Measurements from ENCODE around the gene RRP15.

Gene RRP15, protein sequence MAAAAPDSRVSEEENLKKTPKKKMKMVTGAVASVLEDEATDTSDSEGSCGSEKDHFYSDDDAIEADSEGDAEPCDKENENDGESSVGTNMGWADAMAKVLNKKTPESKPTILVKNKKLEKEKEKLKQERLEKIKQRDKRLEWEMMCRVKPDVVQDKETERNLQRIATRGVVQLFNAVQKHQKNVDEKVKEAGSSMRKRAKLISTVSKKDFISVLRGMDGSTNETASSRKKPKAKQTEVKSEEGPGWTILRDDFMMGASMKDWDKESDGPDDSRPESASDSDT

DNA sequence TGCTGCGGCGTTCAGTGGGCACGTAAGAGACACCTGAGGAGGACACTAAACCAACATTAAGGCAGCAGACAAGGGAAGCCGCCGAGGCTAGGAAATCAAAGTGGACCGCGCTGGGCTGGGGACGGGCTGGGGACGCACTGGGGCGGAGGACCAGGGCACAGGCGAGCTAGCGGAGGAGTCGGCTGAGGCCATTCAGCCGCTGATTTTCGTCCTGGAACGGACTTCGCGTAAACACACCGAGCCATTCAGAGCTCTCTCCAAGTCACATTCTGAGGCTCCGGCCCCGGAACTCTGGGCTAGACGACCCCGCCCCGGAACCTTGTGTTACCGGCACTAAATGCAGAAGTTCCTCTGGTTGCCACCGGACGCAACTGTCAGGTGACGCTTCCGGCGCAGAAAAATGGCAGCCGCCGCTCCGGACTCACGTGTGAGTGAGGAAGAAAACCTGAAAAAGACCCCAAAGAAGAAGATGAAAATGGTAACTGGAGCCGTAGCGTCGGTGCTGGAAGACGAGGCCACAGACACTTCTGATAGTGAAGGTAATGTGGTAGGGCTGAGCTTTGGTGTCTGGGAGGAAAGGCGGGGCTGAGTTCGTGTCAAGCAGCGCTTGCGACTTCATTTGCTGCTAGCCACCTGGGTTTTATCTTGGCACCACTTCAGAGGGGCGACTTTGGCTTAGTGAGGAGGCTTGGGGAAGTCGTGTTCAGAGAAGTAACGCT, at the start of gene RRP15:
Gene RRP15, plus strand, starts transcription at position 377 of the 719 bp plus-strand sequence. Its CDS starts 24 bp downstream, at position 401.
- peak; percentile 80 for DNase-seq (ENCODE audit: low read depth)

DNA sequence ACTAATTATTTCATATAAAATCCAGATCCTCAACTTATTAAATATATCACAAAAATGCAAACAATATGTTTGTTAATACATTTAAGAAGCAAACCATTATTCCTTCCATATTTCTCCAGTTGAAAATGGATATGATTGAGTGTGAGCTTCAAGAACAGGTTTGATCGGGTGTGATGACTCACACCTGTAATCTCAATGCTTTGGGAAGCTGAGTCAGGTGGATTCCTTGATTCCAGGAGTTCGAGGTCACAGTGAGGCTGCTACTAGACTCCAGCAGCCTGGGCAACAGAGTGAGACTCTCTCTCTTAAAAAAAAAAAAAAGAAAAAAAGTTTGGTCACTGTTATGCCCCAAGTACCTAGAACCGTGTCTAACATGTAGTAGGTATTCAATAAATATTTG, 42.9 kb upstream of the RRP15 start:
- no peak for DNase-seq (ENCODE audit: low read depth)

DNA sequence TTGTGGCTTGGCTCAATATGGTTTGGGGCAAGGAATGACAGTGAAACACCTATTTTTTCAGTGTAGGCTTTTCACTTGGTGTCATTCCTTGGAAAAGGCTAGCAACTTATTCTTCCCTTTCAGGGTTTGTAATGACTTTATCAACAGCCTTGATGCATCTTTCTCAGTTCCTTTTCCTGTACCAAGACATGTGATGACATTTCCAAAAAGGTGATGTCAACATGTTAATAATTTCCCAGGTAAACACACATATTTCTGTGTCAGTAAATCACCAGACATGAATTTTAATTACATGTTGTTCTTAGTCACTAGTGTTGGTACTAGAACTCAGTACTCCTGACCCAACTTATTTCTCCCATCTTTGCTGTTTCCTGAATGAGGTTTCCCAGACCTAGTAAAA, 37.8 kb upstream of the RRP15 start:
- DNase-seq (ENCODE audit: low read depth), result no peak

DNA sequence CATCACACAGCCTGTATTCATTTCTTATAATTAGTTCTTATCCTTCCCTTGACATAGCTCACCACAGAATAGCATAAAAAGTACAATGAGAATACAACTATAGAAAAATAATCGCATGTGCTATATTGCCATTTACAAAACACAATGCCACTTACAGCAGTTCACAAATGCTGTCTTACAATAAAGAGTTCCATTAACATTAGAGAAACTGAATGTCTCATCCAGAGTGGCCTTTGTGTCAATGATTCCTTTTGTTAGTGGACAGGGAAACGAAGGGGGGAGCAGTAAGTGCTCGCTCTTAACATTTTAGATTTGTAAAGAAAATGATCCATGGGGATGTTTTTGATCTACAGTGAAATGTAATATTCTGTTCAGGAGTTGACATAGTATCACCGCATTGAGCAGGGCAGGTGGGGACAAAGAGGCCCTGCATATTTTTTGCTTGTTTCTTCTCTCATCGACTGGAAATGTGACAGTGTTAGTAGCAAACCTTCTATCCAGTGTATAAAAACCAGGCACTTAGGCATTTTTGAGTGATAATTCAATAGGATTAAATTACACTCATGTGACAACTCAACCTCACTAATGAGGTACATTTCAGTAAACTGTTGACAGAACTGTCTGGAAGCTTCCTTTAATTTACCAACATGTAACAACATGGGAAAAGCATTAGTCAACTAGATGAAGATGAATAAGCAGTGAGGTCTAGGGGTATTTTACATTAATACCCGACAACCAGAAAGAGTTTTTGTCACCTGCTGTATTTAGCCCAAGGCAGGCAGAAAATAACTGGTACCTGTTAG, 35.6 kb upstream of the RRP15 start:
- no peak for DNase-seq (ENCODE audit: low read depth)

DNA sequence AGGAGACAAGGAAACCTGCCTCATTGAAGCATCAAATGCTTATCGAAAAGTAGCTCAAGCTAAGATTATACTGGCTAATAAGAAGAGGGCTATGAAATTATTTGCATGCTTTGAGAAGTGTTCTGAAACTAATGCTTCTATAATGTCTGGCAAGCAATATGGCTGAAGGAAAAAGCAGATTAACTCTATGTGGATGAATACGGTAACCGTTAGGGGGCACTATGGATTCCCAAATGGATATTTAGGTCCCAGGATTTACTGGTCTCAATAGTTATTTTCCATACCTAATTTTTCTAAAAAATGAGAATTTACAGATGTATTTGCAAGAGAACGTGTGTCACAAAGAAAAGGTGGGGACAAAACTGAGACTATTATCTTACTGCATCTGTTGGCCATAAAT, 34.6 kb upstream of the RRP15 start:
- no peak for DNase-seq (ENCODE audit: low read depth)

DNA sequence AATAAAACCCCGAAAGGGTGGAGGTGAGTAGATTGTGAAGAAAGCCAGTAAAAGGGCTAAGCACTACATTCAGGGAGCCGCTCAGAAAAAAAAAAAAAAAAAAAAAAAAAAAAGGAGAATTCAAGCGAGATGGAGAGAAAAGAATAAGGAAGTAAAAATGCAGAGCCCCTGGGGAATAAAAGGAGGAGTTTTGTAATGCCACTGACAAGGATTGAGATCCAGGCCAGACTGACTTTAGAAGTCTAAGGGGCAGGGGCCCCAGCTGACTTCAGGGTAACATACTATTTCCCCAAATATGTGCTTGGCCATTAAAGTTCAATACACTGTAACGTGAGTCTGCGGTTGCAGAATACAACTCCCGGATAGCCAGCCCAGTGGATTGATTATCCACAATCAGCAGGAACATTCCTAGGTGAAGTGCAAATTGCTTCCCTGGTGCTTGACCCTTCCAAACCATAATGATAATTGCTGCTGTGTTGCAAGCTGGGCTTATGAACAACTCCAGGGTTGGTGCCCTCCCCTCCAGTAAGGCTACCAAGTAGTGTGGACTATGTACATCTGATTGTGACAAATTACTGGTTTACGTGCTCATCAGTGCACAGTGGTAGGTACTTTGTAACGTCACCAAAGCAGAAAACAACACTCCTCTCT, 30.7 kb upstream of the RRP15 start:
- DNase-seq (ENCODE audit: low read depth), result no peak

DNA sequence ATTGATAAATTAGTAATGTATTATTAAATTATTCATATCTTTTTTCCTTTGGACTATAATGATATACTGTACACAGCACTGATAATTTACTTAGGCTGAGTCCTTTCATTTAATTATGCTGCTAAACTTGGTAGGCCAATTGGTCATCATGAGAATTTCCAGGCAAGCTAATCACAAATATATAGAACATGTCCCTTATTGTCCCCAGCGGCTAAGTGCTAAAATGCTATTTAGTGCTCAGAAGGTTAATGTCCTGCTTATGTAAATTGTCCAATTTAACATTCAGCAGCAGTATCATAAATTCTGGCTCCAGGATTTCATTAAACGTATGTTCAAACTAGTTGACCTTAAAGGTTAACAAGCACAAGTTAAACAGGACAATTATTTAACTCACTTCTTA, 30.0 kb upstream of the RRP15 start:
- no peak for DNase-seq (ENCODE audit: low read depth)

DNA sequence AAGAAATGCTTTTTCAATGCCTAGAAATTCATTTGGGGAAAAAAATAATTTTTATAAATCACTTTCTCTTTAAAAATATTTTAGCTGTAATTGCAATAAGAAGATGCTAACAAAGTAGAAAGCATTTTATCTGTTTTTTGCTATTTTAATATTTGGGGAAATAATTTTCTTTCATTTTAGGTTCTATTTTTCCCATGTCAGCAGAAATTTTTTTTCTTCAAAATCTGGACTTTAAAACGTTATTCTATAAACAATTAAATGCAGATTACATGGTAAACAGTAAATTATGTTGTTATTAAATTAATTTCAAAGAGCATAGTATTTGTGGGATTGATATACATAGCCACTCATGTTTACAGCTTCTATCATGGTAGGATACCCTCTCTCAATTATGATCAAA, 27.7 kb upstream of the RRP15 start:
- DNase-seq (ENCODE audit: low read depth), result no peak

DNA sequence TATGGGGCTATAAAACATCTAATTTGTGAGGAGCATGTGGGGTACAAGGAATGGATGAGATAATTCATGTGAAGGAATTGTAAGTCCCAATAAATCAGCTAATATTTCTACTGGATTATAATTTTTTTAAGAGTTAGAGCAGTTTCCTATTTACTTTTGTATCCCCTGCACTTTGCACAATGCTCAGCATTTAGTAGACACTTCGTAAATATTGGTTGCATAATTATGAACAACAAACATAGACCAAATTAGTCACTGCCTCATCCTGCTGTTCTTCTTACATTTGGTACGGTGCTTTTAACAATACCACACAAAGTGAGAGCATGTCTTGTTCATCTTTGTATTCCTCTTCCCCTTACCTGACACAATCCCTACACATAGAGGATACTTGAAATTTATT, 27.1 kb upstream of the RRP15 start:
- no peak for DNase-seq (ENCODE audit: low read depth)

DNA sequence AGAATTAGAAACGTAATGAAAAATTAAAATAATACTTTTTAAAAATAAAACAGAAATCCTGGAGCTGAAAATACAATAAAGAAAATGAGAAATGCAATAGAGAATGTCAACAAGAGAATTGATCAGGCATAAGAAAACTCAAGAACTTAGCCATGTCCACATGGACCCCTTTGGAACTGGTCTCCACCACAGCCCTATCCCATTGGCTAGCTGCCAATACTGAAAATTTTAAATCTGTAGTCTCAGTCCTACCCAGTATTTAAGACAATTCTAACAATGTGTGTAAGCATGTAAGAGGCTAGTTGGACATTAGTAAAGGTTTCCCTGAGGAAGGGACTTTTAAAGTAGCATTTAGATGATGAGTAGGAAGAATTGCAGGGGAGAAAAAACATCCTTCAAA, 25.8 kb upstream of the RRP15 start:
- no peak for DNase-seq (ENCODE audit: low read depth)

DNA sequence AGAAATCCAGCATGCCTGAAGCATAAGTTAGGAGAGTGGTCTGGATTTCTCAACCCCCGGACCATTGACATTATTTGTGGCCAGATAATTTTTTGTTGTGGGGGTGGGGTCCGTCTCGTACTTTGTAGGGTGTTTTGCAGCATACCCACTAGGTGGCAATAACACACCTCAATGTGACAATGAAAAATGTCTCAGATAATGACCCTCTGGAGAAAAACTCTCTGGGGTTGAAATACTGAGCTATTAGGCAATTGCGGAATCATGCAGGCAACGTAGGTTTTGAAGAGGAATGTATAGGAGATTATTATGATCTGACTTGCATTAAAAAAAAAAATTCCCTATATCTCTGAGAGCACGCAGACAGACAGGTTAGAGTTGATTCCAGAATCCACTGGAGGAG, 25.3 kb upstream of the RRP15 start:
- no peak for DNase-seq (ENCODE audit: low read depth)

DNA sequence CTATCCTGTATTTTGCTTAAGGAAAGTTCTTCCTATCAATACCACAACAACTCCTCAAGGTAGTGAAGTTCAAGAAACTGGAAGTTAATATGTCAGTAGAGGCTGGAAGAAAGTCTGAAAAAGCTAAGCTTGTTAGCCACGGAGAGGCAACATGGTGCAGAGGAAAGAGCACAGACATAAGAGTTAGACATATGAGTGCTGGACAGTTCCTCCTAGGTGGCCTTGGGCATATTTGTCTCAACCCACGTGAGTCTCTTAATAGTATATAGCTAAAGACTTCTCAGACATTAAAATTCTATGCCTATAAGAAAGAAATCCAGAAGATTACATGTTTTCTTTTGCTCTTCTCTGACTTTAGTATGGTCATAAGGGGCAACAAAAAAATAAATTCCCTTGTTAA, 22.8 kb upstream of the RRP15 start:
- DNase-seq (ENCODE audit: low read depth), result no peak

DNA sequence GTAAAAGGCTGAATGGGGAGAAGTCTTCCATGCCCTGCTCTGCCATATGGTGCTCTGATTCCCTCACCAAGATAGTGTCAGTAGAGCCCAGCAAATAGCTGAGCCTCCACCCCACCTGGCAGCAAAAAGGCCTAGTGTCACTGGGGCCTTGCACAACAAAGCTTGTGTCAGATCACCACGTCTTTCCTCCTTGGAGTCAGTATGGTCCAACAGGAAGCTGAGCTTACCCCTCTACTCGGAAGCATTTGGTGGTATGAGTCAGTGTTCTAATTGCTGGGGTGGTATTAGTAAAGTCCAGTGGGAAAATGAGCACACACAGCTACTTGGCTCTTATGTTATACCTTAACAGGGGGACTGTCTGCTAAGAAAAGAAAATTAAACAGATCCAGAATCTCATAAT, 18.7 kb upstream of the RRP15 start:
- no peak for DNase-seq (ENCODE audit: low read depth)

DNA sequence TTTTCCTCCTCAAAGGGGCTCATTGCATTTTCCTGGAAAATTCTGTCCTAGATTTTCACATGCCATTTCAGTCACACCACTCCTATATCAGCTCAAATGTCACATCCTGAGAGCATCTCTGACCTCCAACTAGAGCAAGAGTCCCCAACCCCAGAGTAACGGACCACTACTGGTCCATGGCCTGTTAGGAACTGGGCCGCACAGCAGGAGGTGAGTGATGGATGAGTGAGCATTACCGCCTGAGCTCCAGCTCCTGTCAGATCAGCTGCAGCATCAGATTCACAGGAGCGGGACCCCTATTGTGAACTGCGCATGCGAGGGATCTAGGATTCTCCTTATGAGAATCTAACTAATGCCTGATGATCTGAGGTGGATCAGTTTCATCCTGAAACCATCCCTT, 12.7 kb upstream of the RRP15 start:
- no peak for DNase-seq (ENCODE audit: low read depth)

DNA sequence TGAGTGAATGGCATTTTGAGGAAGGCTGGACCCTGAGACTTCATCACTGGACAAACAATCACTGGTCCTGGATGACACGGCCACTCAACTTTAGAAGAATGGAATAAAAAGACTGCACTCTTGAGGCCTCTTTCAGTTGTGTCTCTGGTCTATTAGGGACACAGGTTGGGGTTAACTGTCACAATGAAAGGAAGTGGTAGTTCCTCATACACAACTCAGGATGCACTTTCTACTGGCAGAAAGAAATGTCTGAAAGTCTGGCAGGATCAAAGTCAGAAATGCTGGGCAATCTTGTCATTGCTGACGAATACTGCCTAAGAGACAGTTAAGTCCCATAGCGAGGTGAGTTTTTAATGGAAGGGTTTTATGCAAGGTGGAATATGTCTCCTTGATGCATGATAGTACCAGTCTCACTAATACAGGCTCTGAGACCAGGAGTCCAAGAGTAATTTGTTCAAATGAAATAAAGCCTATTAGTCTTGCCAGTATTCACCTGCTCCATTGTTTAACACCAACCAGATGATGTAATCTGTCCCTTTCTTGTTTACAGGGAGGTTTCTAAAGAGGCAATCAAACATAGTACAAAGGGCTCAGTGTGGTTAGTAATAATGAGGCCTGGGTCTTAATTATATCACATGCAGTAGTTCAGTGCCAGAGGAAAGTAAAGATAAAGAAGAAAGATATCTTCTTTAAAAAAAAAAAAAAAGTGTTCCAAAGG, 11.2 kb upstream of the RRP15 start:
- DNase-seq (ENCODE audit: low read depth), result no peak

DNA sequence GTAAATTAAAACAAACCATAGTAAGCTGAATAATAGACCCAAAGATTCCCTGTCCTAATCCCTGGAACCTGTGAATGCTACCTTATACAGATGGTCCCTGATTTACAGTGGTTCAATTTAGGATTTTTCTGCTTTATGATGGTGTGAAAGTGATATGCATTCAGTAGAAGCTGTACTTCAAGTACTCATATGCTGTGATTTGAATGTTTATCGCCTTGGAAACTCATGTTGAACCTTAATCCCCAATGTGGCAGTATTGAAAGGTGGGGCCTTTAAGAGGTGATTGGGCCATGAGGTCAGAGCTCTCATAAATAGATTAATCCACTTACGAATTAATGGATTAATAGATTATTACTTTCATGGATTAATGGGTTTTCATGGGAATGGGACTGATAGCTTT, 10.6 kb upstream of the RRP15 start:
- DNase-seq (ENCODE audit: low read depth), result no peak

DNA sequence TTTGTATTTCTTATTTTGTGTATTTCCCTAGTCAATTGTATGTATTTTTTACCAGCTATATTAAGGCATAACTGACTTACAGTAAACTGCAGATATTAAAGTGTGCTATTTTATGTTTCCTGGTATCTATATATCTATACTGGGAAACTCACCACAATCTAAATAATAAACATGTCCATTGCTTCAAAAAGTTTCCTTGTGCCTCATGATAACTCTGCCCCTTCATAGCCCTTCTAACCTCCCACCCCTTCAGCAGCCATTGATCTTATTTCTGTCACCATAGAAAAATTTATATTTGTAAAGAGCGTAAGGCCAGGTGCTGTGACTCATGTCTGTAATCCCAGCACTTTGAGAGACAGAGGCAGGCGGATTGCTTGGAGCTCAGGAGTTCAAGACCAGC, 9.3 kb upstream of the RRP15 start:
- no peak for DNase-seq (ENCODE audit: low read depth)

DNA sequence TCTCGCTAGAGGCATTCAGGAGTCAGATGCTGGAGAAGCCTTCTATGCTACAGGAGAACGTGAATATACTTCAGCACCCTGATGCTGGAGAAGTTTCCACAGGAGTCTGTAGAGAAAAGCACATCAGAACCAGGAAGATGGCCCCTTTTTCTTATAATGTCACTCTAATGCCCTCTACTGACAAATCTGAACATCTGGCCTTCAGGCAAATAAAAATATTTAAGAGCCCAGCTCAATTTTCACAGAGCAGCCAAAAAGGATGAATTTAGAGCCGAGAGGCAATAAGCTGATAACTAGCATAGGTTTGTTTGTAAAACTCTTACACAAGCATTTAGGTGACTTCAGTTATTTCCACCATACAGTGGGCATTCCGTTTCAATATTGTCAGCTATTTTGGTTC, 3.8 kb upstream of the RRP15 start:
- DNase-seq (ENCODE audit: low read depth), result no peak

DNA sequence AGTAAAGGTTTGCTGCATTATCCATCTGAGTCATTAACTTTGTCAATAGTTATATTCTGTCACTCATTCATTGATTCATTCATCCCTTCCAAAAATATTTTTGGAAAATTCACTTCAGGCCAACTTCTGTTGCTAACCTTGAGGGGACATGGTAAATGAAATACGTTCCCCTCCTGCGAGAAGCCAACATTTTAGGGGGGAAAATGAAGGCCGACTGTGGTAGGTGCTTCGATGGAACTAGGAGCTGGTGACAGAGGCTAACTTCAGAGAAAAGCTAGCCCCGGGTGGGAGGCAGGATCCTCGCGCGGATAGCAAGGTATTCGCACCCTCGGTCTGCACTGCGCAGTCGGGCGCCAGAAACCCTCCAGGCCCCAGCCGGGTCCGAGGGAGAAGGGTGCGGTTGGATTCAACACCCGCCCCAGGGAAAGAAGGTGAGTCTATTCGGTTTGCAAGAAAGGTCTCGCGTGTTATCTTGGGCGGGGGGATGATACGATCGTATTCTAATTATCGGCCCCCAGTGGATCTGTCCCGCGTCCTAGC, 646 bp upstream of the RRP15 start:
- peak; percentile 1 for DNase-seq (ENCODE audit: low read depth)

DNA sequence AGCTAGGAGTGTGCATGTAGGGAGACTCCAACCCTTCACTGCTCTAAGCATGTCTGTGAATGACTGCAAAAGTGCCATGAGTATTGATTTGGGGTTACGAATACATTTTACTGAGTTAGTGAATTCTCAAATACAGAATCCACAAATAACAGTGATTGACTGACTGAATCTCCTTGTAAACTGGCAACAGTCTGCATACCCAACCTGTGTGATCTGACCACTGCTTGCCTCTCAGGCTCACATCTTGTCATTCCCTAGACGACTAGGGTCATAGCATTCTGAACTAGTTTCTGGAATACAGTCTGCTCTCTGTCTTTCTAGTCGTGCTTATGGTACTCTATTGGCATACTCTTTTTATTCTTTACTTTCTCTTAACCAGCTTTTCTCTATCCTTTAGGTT, 7.4 kb downstream of the RRP15 start:
- no peak for DNase-seq (ENCODE audit: low read depth)

DNA sequence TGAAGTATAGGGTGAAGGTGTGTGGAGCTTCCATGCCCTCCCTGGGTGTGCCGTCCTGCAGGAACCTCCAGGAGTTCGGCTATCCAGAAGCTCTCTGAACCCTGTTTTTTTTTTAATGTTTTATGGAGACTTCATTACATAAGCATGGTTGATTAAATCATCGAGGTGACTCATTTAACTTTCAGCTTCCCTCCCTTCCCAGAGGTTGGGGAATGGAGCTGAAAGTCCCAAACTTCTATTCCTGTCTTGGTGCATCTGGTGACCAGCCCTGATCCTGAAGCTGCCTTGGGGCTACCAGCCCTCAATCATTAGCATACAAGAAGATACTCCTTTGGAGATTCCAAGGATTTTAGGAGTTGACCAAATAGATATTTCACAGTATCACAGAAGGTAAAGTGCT, 9.5 kb downstream of the RRP15 start:
- DNase-seq (ENCODE audit: low read depth), result no peak

DNA sequence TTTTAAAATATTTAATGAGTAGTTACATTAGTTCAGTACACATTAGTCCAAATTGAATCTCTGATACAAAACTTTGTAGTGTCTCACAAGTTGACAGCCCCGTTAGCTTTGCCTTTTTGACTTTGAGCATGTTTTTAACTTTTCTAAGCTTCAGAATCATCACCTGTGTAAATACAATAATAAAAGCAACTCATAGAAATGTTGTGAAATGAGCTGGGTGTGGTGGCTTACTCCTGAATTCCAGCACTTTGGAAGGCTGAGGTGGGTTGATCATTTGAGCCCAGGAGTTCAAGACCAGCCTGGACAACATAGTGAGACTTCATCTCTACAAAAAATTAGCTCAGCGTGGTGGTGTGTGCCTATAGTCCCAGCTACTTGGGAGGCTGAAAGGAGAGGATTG, 11.1 kb downstream of the RRP15 start:
- no peak for DNase-seq (ENCODE audit: low read depth)

Measured in stimulated activated CD8-positive, alpha-beta memory T cell treated with anti-CD3 and anti-CD28 coated beads, Interleukin-4, amount 100 ng/mL, for 24 hours (primary cell).